SK-N-SH (cell line): ENCODE results near the gene RHOBTB1. TPM values are rescaled to one million over a fixed set of nuclear protein-coding genes. Genes with fewer than 3 reads are reported as not detected.

ENCODE experiments used
- CTCF ChIA-PET: fragments of 300-600, 350-600 bp; formaldehyde crosslinking; extraction: SDS; loops from one replicate; lab custom pipeline; 2021; lab: Yijun Ruan, JAX
- POLR2A ChIA-PET: fragments of 350-600 bp; sonication (Branson Sonifier 250); formaldehyde crosslinking; extraction: SDS; loops from one replicate; lab custom pipeline; 2020; ENCODE audit warnings: antibody characterized with exemption, inconsistent platforms; lab: Yijun Ruan, JAX
- DNase-seq: peaks from one replicate; pipeline ENCODE4 v3.0.0; 2012
- H2AFZ ChIP-seq: fragments of 200-600 bp; sonication (generic); 2 replicates; pipeline ENCODE4 v1.8.1; 2016; ENCODE audit warnings: antibody characterized with exemption, mild to moderate bottlenecking, low read depth
- H3F3A ChIP-seq: fragments of 200-600 bp; sonication (generic); replicated peaks from 2 replicates; pipeline ENCODE3; 2016; ENCODE audit warnings: antibody characterized with exemption, mild to moderate bottlenecking; ENCODE audit not compliant: insufficient read depth
- H3K27ac ChIP-seq, 2 experiments: fragments of 200-500 bp in 1 of 2; fragments of 200-600 bp in 1 of 2; sonication (Bioruptor generic) in 1 of 2; sonication (generic), shearing (Covaris generic) in 1 of 2; 2 replicates each; pipeline versions ENCODE4 v1.5.1 to v1.6.1; 2014 to 2016; ENCODE audit warnings: low read depth in 2 of 2, inconsistent platforms in 1 of 2, low read length in 1 of 2, mild to moderate bottlenecking in 1 of 2, mixed read lengths in 1 of 2
- H3K27me3 ChIP-seq: fragments of 200-600 bp; sonication (generic), shearing (Covaris generic); 2 replicates; pipeline ENCODE4 v1.6.1; 2016; ENCODE audit warnings: mixed run types; ENCODE audit not compliant: insufficient read depth
- H3K36me3 ChIP-seq, 2 experiments: fragments of 200-500 bp in 1 of 2; fragments of 200-600 bp in 1 of 2; sonication (Bioruptor generic) in 1 of 2; sonication (generic) in 1 of 2; replicated peaks in 1 of 2; 2 replicates each; pipeline versions ENCODE3 to v1.5.1; 2014 to 2016; ENCODE audit warnings: low read length in 1 of 2, mild to moderate bottlenecking in 1 of 2; ENCODE audit not compliant: insufficient read depth in 2 of 2, control insufficient read depth in 1 of 2
- H3K4me1 ChIP-seq, 2 experiments: fragments of 200-500 bp in 1 of 2; fragments of 200-600 bp in 1 of 2; sonication (Bioruptor generic) in 1 of 2; sonication (generic), shearing (Covaris generic) in 1 of 2; 2 replicates each; pipeline versions ENCODE4 v1.5.1 to v1.6.1; 2014 to 2016; ENCODE audit warnings: low read depth in 1 of 2, low read length in 1 of 2, mixed run types in 1 of 2; ENCODE audit not compliant: insufficient read depth in 2 of 2, control insufficient read depth in 1 of 2
- H3K4me2 ChIP-seq: fragments of 200-600 bp; sonication (generic), shearing (Covaris generic); 2 replicates; pipeline ENCODE4 v1.6.1; 2017; ENCODE audit warnings: mixed run types
- H3K4me3 ChIP-seq, 2 experiments: fragments of 200-500 bp in 1 of 2; fragments of 200-600 bp in 1 of 2; sonication (Bioruptor generic) in 1 of 2; sonication (generic), shearing (Covaris generic) in 1 of 2; 2 replicates each; pipeline versions ENCODE4 v1.5.1 to v1.8.1; 2014 to 2016; ENCODE audit warnings: low read depth in 2 of 2, inconsistent platforms in 1 of 2, low read length in 1 of 2, mild to moderate bottlenecking in 1 of 2, mixed read lengths in 1 of 2, moderate library complexity in 1 of 2
- H3K79me2 ChIP-seq: fragments of 200-600 bp; sonication (generic); 2 replicates; pipeline ENCODE4 v1.8.1; 2017; ENCODE audit warnings: mild to moderate bottlenecking; ENCODE audit not compliant: insufficient read depth
- H3K9ac ChIP-seq: fragments of 200-600 bp; sonication (generic); 2 replicates; pipeline ENCODE4 v1.6.1; 2017; ENCODE audit warnings: mixed run types
- H3K9me2 ChIP-seq: fragments of 200-600 bp; sonication (generic); 2 replicates; pipeline ENCODE4 v1.6.1; 2017; ENCODE audit warnings: mixed run types
- H3K9me3 ChIP-seq: fragments of 200-600 bp; sonication (generic); 2 replicates; pipeline ENCODE4 v1.6.1; 2017; ENCODE audit warnings: mixed run types, mild to moderate bottlenecking, moderate library complexity
- H4K20me1 ChIP-seq: fragments of 200-600 bp; sonication (generic); 2 replicates; pipeline ENCODE4 v1.6.1; 2017; ENCODE audit warnings: mild to moderate bottlenecking, mixed run types; ENCODE audit not compliant: insufficient read depth
- CHD2 ChIP-seq: fragments of 150-350 bp; IDR thresholded peaks from 2 replicates; pipeline ENCODE4 v1.6.1; 2018; ENCODE audit warnings: low read length; ENCODE audit not compliant: partially characterized antibody
- CTCF ChIP-seq: fragments of 200-600 bp; sonication (generic); IDR thresholded peaks from 2 replicates; pipeline ENCODE4 v1.6.1; 2017; ENCODE audit warnings: antibody characterized with exemption, mild to moderate bottlenecking, moderate library complexity
- ELF1 ChIP-seq: IDR thresholded peaks from 2 replicates; pipeline ENCODE4 v1.4.0; 2012
- FOSL2 ChIP-seq: IDR thresholded peaks from 2 replicates; pipeline ENCODE4 v1.4.0; 2012; ENCODE audit warnings: low read depth, mild to moderate bottlenecking, moderate library complexity, borderline replicate concordance
- GATA2 ChIP-seq: sonication (generic); formaldehyde crosslinking; IDR thresholded peaks from 2 replicates; pipeline ENCODE4 v1.5.0; 2020; ENCODE audit warnings: mild to moderate bottlenecking, missing genetic modification reagents
- MXI1 ChIP-seq: IDR thresholded peaks from 2 replicates; pipeline ENCODE4 v1.6.1; 2012; ENCODE audit warnings: mild to moderate bottlenecking, low read depth, low read length, improper control_type of control experiment
- REST ChIP-seq: IDR thresholded peaks from 2 replicates; pipeline ENCODE4 v1.6.1; 2012; ENCODE audit warnings: mild to moderate bottlenecking, low read depth, low read length, moderate library complexity
- RFX5 ChIP-seq: IDR thresholded peaks from 2 replicates; pipeline ENCODE4 v1.6.1; 2012; ENCODE audit warnings: mild to moderate bottlenecking, improper control_type of control experiment, low read length
- SMC3 ChIP-seq: IDR thresholded peaks from 2 replicates; pipeline ENCODE4 v1.6.1; 2012; ENCODE audit warnings: low read depth, low read length, improper control_type of control experiment
- TAF1 ChIP-seq: IDR thresholded peaks from 2 replicates; pipeline ENCODE4 v1.6.1; 2012; ENCODE audit warnings: low read depth, mild to moderate bottlenecking, low read length, moderate library complexity, borderline replicate concordance
- TCF12 ChIP-seq: IDR thresholded peaks from 2 replicates; pipeline ENCODE4 v1.4.0; 2012
- USF2 ChIP-seq: fragments of 150-350 bp; IDR thresholded peaks from 2 replicates; pipeline ENCODE4 v1.6.1; 2017; ENCODE audit warnings: antibody characterized with exemption, low read length, low read depth, borderline replicate concordance
- YY1 ChIP-seq: IDR thresholded peaks from 2 replicates; pipeline ENCODE4 v1.4.0; 2012; ENCODE audit warnings: low read depth, mild to moderate bottlenecking
- ZBTB33 ChIP-seq: IDR thresholded peaks from 2 replicates; pipeline ENCODE4 v1.4.0; 2012; ENCODE audit warnings: low read depth, borderline replicate concordance
- WGBS: methylation state at CpG from one replicate; pipeline ENCODE4 v1.1.6; 2017; ENCODE audit warnings: low lambda C conversion rate; 5-methylcytosine and 5-hydroxymethylcytosine counted together
- polyA plus RNA-seq, 3 experiments: library from polyadenylated mRNA; depleted of rRNA; stranded (reverse); fragments of >200 nt; gene quantifications; 2 replicates each; pipeline ENCODE4 v1.2.3, GENCODE V29; 2012

The RHOBTB1 gene
- polyA plus RNA-seq, 1 of the 3 experiments (the other 2 are of a cell fraction) = 10.5 TPM

- TF ChIP-seq FOSL2 (no peak), REST (no peak), ELF1 (no peak), GATA2 (CRISPR knock-in tag) (no peak)
- TF ChIP-seq, all 33 proteins: peak for 0
- peak overlapping the region in 1 of 2 experiments; percentile 72; a peak in 1 of 4 replicates for H3K27ac ChIP-seq
- H3K9ac ChIP-seq = no peak overlapping the region
- ChIA-PET POLR2A (no interaction called here), CTCF (interaction anchor here (1.5 kb wide), 1 partner anchor 19 kb away, joined by 4 read pairs; no protein-coding TSS in a partner anchor)
- DNase-seq = no peak
- H3K4me2 ChIP-seq = no peak overlapping the region
- no peaks in the 10 kb centered on the region for H3K9me2 ChIP-seq
- no peaks in the 10 kb centered on the region for H4K20me1 ChIP-seq
- H3K4me1 ChIP-seq = peaks cover 0 to 8% of the 10 kb centered on the region in 2 experiments; a peak in 2 of 4 replicates
- peaks cover 21 to 33% of the 10 kb centered on the region in 2 experiments for H3K36me3 ChIP-seq
- 85% methylated on average over 2 of the region's 2 CpGs for WGBS
- no peaks in the 10 kb centered on the region for H3F3A ChIP-seq
- H3K4me3 ChIP-seq = no peak overlapping the region
- no peaks in the 10 kb centered on the region for H3K79me2 ChIP-seq
- H3K27me3 ChIP-seq = no peaks in the 10 kb centered on the region
- H2AFZ ChIP-seq = no peak overlapping the region
- no peaks in the 10 kb centered on the region for H3K9me3 ChIP-seq
Observed at GRCh38 chr10:60908031-60908430, 36.0 kb downstream of the RHOBTB1 start.

GRCh38 chr10:60907236-60907635 lies 36.7 kb downstream of the RHOBTB1 start:
- ChIA-PET CTCF (interaction anchor here (1.5 kb wide), 1 partner anchor 19 kb away, joined by 4 read pairs; no protein-coding TSS in a partner anchor), POLR2A (no interaction called here)
- Histone ChIP-seq H4K20me1 (no peaks in the 10 kb centered on the region), H3K27ac (peak overlapping the region in 1 of 2 experiments; percentile 72; a peak in 1 of 4 replicates), H3F3A (no peaks in the 10 kb centered on the region), H3K79me2 (no peaks in the 10 kb centered on the region), H3K9me3 (no peaks in the 10 kb centered on the region), H3K4me1 (peaks cover 0 to 8% of the 10 kb centered on the region in 2 experiments; a peak in 2 of 4 replicates), H3K9me2 (no peaks in the 10 kb centered on the region), H3K4me3 (no peak overlapping the region), H2AFZ (no peak overlapping the region), H3K9ac (no peak overlapping the region), H3K36me3 (peaks cover 24 to 35% of the 10 kb centered on the region in 2 experiments), H3K27me3 (no peaks in the 10 kb centered on the region), H3K4me2 (no peak overlapping the region)
- no peak for DNase-seq
- 95% methylated on average over 3 of the region's 3 CpGs for WGBS
- TF ChIP-seq YY1 (no peak), FOSL2 (no peak), CHD2 (no peak), ZBTB33 (no peak), TCF12 (no peak), TAF1 (no peak), RFX5 (no peak), REST (no peak), USF2 (no peak), MXI1 (no peak), SMC3 (no peak), CTCF (no peak)
